OCI-LY7 (cell line): Measurements from ENCODE around the gene PDGFD.

Experiments
- EZH2phosphoT487 ChIP-seq: fragments of 200-600 bp; sonication (generic); IDR thresholded peaks from 2 replicates; pipeline ENCODE4 v1.6.1; 2018; ENCODE audit warnings: low read depth, borderline replicate concordance, mild to moderate bottlenecking, mixed run types, antibody characterized with exemption, low read length, moderate library complexity, mixed read lengths
- TF ChIP-seq, protein P1 (sequence below): fragments of 200-600 bp; sonication (generic); conservative IDR thresholded peaks from 2 replicates; pipeline ENCODE4 v1.5.1; 2014; ENCODE audit warnings: mild to moderate bottlenecking, antibody characterized with exemption, low read length, moderate library complexity, mixed read lengths

- TF ChIP-seq, protein P1, sequence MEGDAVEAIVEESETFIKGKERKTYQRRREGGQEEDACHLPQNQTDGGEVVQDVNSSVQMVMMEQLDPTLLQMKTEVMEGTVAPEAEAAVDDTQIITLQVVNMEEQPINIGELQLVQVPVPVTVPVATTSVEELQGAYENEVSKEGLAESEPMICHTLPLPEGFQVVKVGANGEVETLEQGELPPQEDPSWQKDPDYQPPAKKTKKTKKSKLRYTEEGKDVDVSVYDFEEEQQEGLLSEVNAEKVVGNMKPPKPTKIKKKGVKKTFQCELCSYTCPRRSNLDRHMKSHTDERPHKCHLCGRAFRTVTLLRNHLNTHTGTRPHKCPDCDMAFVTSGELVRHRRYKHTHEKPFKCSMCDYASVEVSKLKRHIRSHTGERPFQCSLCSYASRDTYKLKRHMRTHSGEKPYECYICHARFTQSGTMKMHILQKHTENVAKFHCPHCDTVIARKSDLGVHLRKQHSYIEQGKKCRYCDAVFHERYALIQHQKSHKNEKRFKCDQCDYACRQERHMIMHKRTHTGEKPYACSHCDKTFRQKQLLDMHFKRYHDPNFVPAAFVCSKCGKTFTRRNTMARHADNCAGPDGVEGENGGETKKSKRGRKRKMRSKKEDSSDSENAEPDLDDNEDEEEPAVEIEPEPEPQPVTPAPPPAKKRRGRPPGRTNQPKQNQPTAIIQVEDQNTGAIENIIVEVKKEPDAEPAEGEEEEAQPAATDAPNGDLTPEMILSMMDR = no peak
- no peak for TF ChIP-seq EZH2phosphoT487
These were observed 1.1 kb upstream of the PDGFD start for GRCh38 chr11:104165014-104165413.
